ENCODE data around the gene ADK.

DNA sequence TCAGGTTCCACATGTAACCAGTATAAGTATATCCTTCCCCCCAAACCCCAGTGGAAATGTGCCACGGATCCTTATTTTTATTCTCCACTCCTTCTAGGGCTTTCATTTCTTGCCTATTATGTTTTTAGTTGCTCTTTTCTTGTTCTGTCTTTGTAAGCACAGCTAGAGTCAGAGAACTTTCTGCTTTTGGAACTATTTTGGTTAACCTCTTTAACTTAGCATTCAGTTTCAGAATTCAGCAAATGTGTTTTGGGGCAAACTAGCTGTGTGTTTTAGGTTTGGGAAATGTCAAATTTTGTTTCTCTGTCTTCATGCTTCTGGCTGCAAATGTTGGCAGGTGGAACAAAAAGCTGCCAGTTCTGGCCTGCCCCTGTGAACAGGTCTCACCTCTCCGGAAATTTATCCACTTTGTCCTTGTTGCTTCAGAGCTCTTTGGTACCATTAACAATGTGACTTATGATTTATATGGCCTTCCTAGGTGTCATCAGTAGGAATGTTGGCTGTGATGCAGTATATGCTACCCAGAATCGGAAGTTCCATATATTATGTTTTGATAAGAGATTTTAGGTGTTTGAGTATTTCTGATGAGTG, 156.1 kb downstream of the ADK start:
- TF ChIP-seq, protein P1, sequence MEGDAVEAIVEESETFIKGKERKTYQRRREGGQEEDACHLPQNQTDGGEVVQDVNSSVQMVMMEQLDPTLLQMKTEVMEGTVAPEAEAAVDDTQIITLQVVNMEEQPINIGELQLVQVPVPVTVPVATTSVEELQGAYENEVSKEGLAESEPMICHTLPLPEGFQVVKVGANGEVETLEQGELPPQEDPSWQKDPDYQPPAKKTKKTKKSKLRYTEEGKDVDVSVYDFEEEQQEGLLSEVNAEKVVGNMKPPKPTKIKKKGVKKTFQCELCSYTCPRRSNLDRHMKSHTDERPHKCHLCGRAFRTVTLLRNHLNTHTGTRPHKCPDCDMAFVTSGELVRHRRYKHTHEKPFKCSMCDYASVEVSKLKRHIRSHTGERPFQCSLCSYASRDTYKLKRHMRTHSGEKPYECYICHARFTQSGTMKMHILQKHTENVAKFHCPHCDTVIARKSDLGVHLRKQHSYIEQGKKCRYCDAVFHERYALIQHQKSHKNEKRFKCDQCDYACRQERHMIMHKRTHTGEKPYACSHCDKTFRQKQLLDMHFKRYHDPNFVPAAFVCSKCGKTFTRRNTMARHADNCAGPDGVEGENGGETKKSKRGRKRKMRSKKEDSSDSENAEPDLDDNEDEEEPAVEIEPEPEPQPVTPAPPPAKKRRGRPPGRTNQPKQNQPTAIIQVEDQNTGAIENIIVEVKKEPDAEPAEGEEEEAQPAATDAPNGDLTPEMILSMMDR (IDR thresholded peaks at IDR 0.05) = no peak
- no peak for TF ChIP-seq POLR2A (IDR thresholded peaks at IDR 0.05)

Measured in right lobe of liver (tissue), 4 donors.